ENCODE data around the gene PDK1.
A peak's percentile ranks its signal among the peaks of the same experiment; 100 is the strongest.
"Not testable (repeated sequence)": the region's sequence is repeated elsewhere in the genome, so short reads cannot be mapped to it uniquely, and the experiment has no call there.

PDK1 gene

GRCh38 chr2:172552547-172553291 lies 3.2 kb upstream of the PDK1 start:
- peak; percentile 85 for FAIRE-seq
- peak; percentile 76 for DNase-seq (ENCODE audit: low spot score)

GRCh38 chr2:172554352-172555271 lies 1.3 kb upstream of the PDK1 start:
- no peak for FAIRE-seq

GRCh38 chr2:172555272-172555521 lies 693 bp upstream of the PDK1 start:
- FAIRE-seq (no peak), DNase-seq (ENCODE audit: low spot score) (no peak)

More at GRCh38 chr2:172554352-172555271, 1.3 kb upstream of the PDK1 start:
- DNase-seq (ENCODE audit: low spot score): no peak

- DNase-seq (ENCODE audit: low spot score): peak; percentile 38
- FAIRE-seq: no peak
Measured at GRCh38 chr2:172556284-172557033, 569 bp downstream of the PDK1 start.

- no peak for FAIRE-seq
- DNase-seq (ENCODE audit: low spot score): no peak
Measured at GRCh38 chr2:172558372-172558771, 2.5 kb downstream of the PDK1 start.

GRCh38 chr2:172560721-172561120 lies 4.8 kb downstream of the PDK1 start:
- FAIRE-seq: no peak
- no peak for DNase-seq (ENCODE audit: low spot score)

GRCh38 chr2:172561270-172561669 lies 5.4 kb downstream of the PDK1 start:
- DNase-seq (ENCODE audit: low spot score): no peak
- no peak for FAIRE-seq

- no peak for FAIRE-seq
Measured at GRCh38 chr2:172562298-172562697, 6.4 kb downstream of the PDK1 start.

GRCh38 chr2:172564376-172564775 lies 8.5 kb downstream of the PDK1 start:
- FAIRE-seq: no peak

More at GRCh38 chr2:172562298-172562697, 6.4 kb downstream of the PDK1 start:
- no peak for DNase-seq (ENCODE audit: low spot score)

GRCh38 chr2:172571245-172571644 lies 15.4 kb downstream of the PDK1 start:
- DNase-seq (ENCODE audit: low spot score) (no peak), FAIRE-seq (no peak)

More at GRCh38 chr2:172564376-172564775, 8.5 kb downstream of the PDK1 start:
- DNase-seq (ENCODE audit: low spot score): no peak

- FAIRE-seq (no peak), DNase-seq (ENCODE audit: low spot score) (no peak)
Measured at GRCh38 chr2:172572981-172573380, 17.1 kb downstream of the PDK1 start.

- DNase-seq (ENCODE audit: low spot score): no peak
- no peak for FAIRE-seq
Measured at GRCh38 chr2:172574965-172575364, 19.1 kb downstream of the PDK1 start.

- no peak for DNase-seq (ENCODE audit: low spot score)
- FAIRE-seq: no peak
Measured at GRCh38 chr2:172578054-172578453, 22.2 kb downstream of the PDK1 start.

- DNase-seq (ENCODE audit: low spot score) (no peak), FAIRE-seq (no peak)
Measured at GRCh38 chr2:172578860-172579512, 23.1 kb downstream of the PDK1 start.

- no peak for DNase-seq (ENCODE audit: low spot score)
- no peak for FAIRE-seq
Measured at GRCh38 chr2:172580544-172580943, 24.7 kb downstream of the PDK1 start.

GRCh38 chr2:172582656-172583055 lies 26.8 kb downstream of the PDK1 start:
- no peak for FAIRE-seq
- no peak for DNase-seq (ENCODE audit: low spot score)

GRCh38 chr2:172586245-172586891 lies 30.5 kb downstream of the PDK1 start:
- DNase-seq (ENCODE audit: low spot score) (no peak), FAIRE-seq (no peak)

GRCh38 chr2:172587231-172587630 lies 31.3 kb downstream of the PDK1 start:
- not testable (repeated sequence) for DNase-seq (ENCODE audit: low spot score); FAIRE-seq

GRCh38 chr2:172588931-172589330 lies 33.0 kb downstream of the PDK1 start:
- FAIRE-seq: no peak
- DNase-seq (ENCODE audit: low spot score): peak; percentile 21

GRCh38 chr2:172591386-172591785 lies 35.5 kb downstream of the PDK1 start:
- FAIRE-seq: not testable (repeated sequence)

GRCh38 chr2:172592190-172592589 lies 36.3 kb downstream of the PDK1 start:
- not testable (repeated sequence) for FAIRE-seq; DNase-seq (ENCODE audit: low spot score)

More at GRCh38 chr2:172591386-172591785, 35.5 kb downstream of the PDK1 start:
- not testable (repeated sequence) for DNase-seq (ENCODE audit: low spot score)

All from RCC 7860 (cell line).